HG03103 (cell line): Measurements from ENCODE around the gene CAMK1D.

Experiments used
- ATAC-seq: cut with Tn5 transposase; IDR thresholded peaks from one replicate; pipeline ENCODE4 v1.9.1; 2021; ENCODE audit warnings: low read depth; ENCODE audit not compliant: unreplicated experiment

The CAMK1D gene

GRCh38 chr10:12509016-12509793, 159.9 kb downstream of the CAMK1D start:
- ATAC-seq, result no peak

- no peak for ATAC-seq
Observed at GRCh38 chr10:12509794-12510100, 160.4 kb downstream of the CAMK1D start.

DNA sequence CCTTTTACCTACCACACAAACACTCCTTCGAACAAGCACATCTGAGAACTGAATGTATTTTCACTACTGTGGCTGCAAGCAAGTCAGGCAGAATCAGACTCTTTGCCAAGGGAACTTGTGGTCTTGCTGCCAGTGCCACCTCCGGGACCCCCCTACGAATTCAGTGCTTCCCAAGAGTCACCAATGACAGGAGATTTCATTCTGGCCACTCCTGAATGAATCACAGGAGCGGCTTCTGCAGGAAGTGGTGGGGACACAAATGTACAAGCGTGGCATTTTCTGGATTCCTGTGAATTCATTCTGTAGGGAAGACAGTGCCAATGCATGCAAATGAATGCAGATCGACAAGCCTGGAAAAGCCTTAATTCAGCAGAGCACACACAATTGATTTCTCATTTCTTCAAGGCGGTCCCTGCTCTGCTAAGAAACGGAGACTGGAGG, 161.2 kb downstream of the CAMK1D start:
- no peak for ATAC-seq

- ATAC-seq, result no peak
Observed at GRCh38 chr10:12510984-12511383, 161.6 kb downstream of the CAMK1D start.

- no peak for ATAC-seq
Observed at GRCh38 chr10:12511651-12512050, 162.3 kb downstream of the CAMK1D start.

- no peak for ATAC-seq
Observed at GRCh38 chr10:12512332-12513002, 163.1 kb downstream of the CAMK1D start.

GRCh38 chr10:12513003-12513365, 163.6 kb downstream of the CAMK1D start:
- no peak for ATAC-seq

DNA sequence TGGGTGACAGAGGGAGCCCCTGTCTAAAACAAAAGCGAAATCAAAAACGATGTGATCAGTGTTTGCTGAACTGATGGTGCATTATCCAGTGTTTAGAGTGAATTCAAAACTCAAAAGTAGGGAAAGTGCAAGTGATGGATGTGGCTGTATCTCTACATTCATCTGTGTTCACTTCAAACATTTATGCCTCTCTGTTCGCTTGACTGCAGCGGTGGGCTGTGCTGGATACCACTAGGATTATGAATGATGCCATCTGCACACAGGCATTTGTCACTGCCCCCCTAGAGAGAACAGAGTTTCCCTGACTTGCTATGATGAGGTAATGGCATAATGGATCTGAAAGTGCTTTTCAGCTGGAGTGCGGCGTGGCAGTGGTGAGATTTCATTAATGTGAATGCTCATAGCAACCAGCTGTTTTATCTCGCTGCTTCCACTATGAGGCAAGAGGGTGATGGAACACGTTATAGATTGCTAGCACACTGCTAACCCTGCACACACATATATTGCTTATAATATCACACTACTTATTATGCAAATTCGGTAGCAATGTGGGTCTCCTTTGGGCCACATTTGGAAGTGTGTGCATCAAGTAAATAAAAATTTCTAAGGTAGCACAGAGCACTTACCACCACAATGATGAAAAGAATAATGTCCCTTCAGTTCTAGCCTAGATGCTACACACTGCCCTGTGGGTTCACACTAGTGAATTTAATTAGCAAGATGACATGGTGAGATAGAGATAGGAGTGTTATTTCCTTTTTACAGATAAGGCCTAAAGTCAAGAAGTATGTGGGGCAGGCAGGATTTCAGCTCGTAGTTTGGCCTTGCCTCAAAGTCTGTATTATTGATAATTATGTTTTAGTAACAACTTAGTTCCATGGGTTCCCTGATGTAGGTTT, 164.7 kb downstream of the CAMK1D start:
- ATAC-seq, result no peak

DNA sequence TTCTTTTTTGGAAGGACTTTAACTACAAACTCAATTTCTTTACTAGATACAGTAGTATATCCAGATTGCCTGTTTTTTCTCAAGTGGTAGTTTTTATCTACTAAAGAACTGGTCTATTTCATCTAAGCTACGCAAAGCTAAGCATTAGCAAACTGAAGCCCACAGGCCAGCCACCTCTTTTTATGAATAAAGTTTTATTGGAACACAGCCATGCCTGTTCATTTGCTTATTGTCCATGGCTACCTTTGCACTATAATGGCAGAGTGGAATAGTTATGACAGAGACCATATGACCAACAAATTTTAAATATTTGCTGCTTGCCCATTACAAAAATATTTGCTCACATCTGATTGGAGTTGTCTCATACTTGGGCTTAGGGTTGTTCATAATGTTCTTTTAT, 168.7 kb downstream of the CAMK1D start:
- no peak for ATAC-seq

DNA sequence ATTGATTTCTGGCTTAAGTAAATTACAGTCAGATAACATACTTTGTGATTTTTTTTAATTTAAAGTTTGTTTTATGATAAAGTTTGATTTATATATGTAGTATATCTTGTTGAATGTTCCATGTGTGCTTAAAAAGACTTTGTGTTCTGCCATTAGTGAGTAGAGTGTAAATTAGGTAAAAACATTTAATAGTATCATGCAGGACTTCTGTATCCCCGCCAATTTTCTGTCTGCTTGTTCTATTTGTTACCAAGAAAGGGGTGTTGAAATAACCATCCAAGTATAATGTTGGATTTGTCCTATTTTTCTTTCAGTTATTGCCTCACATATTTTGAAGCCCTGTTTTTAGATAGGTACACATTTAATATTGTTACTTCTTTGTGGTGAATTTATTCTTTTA, 172.1 kb downstream of the CAMK1D start:
- no peak for ATAC-seq

- no peak for ATAC-seq
Observed at GRCh38 chr10:12526311-12526710, 177.0 kb downstream of the CAMK1D start.

- ATAC-seq, result no peak
Observed at GRCh38 chr10:12529976-12530375, 180.6 kb downstream of the CAMK1D start.

DNA sequence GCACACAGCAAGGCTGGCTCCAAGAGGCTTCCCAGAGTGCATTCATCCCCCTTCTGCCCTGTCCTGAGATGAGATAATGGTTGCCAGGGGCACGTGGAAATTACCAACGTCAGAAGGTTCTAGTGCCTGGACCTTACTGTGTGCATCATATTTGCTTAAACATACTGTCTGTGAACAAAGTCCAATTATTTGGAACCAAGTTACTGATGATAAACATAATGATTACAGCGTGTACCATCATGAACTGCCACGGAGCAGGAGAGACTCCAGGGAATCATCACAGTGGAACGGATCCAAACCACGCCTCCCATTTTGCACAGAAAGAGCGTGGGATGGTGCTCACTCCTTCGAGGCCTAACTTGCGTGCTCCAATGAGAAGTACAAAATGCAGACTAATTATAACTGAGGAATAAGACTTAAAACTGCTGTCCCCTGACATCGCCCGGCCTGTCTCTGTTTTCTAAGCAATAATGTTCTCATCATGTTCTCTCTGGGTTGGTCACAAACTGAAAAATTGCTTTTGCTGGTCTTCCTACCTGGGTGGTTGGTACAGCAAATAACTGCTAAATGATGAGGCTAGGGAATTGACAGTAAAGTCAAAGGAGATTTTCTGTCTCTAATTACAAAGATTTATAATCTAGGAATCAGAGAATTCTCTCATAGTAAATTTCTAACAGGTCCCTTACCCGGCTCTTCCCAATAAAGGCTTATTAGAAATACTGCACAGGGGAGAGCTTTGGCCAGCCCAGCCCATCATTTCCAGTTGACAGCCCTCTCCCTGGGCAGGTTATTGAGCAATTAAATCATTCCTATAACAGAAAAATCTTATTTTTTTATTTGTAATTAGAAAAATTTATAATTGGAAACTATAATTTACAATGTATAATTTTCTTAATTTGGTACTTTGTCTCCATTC, 182.2 kb downstream of the CAMK1D start:
- ATAC-seq, result no peak

DNA sequence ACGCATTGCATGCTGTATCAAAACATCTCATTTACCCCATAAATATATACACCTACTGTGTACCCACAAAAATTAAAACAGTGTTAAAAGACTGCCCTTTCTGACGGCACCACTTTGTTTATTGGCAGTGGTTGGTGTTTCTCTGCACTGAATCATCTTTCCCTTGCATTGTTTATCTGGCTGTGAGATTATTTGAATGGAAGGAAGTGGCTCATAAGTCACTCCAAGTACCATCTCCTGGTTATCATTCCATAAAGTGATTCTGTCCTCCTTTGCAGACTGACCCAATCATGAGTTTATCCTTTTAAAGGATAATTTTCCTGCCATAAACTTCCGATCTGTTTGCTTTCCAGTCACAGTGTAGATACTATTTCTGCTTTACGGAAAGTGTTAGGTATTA, 183.8 kb downstream of the CAMK1D start:
- no peak for ATAC-seq

DNA sequence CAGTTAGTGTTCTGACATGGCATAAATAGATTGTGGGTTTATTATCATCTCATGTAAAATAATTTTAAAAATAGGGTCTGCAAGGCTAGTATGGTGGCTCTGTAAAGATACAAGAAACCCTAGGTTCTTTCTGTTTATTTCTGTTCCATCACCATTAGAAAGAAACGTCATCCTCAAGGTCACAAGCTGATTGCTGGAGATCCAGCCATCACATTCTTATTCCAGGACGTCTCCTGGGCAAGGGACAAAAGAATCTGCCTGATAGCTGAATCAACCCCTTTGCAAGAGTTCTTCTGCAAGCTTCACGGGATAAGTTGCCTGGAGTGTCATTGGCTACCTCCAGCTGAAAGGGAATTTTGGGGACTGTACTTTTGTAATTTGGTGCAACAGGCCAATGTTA, 184.4 kb downstream of the CAMK1D start:
- no peak for ATAC-seq

DNA sequence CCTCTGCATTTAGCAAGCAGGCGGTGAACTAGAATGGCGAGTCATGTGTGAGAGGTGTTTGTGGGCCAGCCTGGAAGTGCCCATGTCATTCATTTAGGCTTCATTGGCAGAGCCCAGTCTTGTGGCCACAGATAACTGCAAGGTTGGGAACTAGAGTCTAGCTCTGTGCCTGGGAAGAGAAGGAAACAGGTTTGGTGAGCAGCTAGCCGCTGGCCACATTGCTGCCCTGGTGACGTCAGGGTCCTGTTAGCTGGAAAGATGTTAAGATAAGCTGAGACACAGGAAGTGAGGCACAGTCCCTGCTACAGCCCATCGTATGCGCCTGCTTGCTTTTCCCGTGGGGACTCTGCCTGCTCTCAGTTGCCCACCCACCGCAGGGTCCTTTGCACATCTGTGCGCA, 185.5 kb downstream of the CAMK1D start:
- no peak for ATAC-seq

DNA sequence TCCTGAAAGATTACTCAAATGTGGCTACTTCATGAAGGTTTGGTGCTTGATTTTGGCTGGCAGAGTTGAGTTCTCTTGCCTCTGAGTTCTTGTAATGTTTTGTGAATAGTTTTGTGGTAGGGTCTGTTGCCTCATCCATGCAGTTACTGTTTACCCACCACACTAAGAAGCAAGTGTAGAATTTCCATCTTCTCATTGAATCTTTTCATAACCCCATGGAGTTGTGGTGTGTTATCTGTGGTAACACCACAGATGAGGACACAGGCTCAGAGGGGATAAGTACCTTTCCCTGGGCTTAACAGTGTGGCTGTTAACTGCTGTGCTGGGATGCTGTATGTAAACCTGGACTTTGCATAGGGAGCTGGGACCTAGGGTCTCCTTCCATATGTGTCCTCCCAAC, 186.3 kb downstream of the CAMK1D start:
- ATAC-seq, result no peak

DNA sequence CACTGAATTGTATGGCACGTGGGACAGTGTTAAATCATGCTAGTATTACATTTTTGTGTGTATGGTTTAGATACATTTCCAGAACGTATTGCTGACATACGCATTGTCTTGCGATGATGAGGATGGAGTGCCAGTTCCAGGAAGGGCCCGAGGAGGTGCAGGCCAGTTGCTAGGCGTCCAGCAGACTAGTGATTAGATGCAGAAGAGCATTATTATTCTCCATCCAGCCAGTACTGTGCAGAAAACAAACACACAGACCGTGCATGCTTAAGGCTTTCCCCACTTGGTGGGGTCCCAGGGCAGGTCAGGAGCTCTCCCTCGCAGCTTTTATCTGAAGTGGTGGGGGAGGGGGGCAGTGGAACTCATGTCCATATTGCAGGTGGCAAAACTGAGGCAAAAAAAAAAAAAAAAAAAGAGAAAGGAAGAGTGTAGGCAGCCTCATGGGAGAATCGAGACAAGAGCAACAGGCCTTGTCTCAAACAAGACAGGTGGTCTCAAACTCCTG, 189.2 kb downstream of the CAMK1D start:
- no peak for ATAC-seq

DNA sequence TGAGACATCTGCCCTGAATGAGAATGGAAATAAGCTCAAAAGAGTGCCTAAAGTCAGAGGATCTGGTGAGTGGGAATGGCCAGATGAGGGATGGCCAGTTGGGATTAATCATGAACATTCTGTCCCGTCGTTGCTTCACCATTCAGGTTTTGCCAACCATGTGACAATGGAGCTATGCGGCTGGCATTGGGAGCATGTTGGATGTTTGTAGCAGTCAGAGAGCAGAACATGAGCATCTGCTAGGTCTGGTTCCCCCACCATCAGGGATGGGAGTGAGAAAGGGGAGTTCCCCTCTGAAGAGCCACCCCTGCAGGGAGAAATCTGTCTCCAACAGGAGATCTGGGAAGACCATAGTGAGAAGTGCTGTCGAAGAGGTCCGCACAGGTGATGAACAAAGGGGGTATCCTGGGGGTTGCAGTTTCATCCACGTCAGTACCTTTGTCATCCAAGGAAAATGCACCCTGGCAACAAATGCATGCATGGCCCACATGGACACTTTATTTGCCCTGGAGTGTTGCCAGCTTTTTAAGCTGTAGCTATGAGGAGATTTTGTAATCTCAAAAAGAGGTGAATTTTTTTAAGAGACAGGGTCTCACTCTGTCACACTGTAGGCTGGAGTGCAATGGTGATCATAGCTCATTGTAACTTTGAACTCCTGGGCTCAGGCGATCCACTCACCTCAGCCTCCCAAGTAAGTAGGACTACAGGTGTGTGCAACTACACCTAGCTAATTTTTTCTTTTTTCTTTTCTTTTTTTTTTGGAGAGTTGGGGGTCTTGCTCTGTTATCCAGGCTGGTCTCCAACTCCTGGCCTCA, 190.2 kb downstream of the CAMK1D start:
- no peak for ATAC-seq
